GM12873 (cell line): ENCODE data around the gene SLC10A7.

Experiments used
- TF ChIP-seq, protein P1 (sequence below): IDR thresholded peaks from 2 replicates; pipeline ENCODE4 v1.5.1; 2012; ENCODE audit warnings: low read depth, mild to moderate bottlenecking, moderate library complexity, low read length, control low read depth; ENCODE audit not compliant: insufficient read depth; ENCODE audit errors: missing control alignments

Gene SLC10A7

DNA sequence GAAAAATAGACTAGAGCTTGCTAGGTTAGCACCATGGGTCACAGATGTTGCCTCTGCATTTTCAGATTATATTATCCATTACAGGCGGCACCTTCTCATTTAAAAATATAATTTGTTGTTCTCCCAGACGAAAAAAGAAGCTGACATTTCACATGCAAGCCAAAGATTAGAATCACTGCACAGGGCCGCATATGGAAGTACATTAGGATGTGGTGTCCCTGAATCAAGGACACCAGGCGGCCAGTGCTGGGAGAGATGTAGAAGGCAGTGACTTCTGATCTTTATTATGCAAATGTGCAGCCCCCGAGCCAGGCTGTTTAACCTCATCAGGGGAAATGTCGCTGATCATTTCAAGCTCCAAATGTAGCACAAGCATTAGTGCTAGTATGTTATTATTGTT, 284.6 kb downstream of the SLC10A7 start:
- TF ChIP-seq, protein P1, sequence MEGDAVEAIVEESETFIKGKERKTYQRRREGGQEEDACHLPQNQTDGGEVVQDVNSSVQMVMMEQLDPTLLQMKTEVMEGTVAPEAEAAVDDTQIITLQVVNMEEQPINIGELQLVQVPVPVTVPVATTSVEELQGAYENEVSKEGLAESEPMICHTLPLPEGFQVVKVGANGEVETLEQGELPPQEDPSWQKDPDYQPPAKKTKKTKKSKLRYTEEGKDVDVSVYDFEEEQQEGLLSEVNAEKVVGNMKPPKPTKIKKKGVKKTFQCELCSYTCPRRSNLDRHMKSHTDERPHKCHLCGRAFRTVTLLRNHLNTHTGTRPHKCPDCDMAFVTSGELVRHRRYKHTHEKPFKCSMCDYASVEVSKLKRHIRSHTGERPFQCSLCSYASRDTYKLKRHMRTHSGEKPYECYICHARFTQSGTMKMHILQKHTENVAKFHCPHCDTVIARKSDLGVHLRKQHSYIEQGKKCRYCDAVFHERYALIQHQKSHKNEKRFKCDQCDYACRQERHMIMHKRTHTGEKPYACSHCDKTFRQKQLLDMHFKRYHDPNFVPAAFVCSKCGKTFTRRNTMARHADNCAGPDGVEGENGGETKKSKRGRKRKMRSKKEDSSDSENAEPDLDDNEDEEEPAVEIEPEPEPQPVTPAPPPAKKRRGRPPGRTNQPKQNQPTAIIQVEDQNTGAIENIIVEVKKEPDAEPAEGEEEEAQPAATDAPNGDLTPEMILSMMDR, result no peak

DNA sequence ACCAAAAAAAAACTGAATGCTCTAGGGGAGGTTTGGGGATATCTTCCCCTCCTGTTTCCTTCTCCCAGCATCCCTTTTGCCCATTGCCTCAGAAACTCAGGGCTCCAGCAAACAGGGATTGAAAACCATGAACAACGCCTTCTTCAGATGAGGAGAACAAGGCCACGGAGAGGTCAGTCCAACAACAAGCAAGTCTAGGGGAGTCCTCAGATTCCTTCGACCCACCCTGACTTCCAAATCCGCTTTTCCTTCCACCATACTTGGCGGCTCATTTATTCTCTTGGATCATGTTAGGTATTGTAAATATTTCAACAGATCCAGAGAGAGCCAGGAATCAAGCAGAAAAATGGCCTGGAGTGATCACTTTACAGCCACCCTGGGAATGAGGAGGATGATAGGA, 285.5 kb downstream of the SLC10A7 start:
- TF ChIP-seq, protein P1, result no peak

DNA sequence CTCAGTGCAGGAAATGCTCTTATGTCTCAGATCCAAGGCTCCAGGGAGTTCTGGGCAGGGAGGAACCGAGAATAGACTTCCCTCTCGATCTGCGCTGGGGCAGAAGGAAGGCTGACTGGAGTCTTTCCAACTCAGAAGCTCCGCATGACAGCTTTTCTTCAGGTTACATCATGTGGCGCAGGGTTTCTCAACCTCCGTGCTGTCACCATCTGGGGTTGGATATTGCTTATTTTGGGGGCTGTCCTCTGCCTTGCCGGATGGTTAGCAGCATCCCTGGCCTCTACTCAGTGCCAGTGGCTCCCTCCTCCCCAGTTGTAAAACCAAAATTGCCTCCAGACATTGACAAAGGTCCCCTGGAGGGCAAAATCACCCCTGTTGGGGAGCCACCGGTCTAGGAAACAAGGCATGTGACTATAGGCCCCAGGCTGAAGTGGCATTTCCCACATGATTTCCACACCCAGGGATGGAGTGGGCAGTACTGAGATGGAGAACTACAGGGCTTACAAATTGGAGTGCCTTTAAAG, 286.0 kb downstream of the SLC10A7 start:
- TF ChIP-seq, protein P1, result no peak

DNA sequence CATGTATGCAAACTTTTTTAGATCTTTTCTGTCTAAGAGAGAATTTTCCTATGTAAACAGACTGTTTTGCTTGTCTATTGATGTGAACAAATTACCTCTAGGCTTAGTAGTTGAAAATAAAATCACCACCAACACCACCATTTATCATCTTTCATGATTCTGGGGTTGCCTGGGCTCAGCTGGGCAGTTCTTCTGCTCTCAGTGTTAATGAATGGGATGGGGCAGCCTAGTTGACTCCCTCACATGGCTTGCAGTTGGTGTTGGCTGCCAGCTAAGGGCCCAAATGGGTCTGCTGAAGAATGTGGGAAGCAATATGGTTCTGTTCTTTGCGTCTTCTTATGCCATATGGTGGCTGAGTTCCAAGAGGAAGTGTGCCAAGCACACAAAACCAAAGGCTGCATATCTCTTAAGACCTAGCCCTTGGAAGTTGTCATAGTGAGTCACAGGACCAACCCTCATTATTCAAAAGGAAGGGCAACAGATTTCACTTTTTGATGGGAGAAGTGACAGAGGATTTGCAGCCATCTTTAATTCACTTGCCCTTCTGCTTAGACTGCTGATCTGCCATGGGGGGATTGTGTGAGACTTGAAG, 289.5 kb downstream of the SLC10A7 start:
- TF ChIP-seq, protein P1, result no peak

DNA sequence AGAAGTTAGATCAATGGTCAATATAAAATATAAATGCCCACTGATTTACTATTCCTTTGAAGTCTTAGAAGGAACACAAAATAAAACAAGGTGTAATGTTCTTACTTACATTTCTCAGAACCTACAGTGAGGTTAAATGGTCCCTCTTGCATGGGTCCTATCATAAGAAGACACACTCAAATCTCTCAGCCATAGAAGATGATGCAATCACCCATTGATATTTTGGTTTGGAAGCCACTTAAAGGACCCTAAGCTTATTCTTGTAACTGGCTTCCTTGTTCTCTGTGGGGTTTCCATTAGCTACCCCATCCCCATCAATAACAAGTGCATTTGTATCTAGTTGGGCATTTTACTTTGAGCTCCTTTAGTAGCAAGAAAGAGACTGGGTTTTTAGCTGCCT, 292.3 kb downstream of the SLC10A7 start:
- TF ChIP-seq, protein P1, result no peak

DNA sequence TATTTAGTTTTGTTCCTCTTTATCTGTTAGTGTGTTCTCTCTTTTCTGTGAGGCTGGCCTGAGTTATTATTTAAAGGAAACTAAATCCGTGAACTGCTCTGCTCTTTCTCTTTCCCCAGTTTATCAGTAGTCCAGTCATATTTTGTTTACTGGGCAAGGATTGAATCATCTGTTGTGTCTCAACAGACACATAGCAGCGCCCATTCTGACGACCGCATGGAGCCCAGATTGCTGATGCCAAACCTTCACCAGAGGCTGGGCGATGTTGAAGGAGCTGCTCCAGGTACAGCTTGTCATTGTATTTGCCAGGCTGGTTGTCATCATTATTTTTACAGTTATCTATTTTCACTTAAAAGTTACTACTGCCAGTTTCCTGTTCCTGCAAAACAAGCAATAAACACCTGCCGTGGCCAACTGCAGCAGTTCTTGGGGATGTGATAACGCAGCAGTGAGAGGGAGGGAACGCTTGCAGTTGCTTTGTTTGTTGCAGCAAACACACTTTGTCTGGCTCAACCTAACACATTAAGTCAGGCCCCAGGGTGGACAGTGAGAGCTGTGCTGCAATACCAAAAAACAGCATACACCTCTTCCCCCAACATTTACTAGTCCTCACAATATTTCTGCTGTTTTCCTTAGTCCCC, 297.3 kb downstream of the SLC10A7 start:
- TF ChIP-seq, protein P1, result no peak

DNA sequence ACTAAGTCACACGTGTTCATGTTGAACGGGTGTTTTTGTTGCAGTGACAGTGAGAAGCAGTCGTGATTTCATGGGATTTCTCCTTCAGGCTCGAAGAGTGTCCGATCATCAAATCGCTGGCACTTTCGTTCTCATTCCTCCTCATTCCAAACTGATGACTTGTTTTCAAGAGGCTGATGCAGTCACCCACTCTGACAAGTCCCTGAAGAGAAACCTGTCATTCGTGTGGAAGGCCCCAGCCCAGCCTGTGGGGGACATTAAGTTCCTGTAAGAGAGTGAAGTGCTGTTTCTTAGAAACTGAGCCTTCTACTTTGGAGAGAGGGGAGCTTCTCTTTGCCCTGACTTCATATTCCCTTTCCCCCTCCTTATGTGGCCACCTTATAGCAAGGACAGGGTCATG, 299.4 kb downstream of the SLC10A7 start:
- TF ChIP-seq, protein P1, result no peak
